Mesodermal cell (in vitro differentiated cells): ENCODE results near the gene SCARB1.

ENCODE experiments used
- H3K27ac ChIP-seq: 2 replicates; pipeline ENCODE4 v1.7.0; 2013; ENCODE audit warnings: mild to moderate bottlenecking, low read depth, low read length, moderate library complexity; ENCODE audit not compliant: severe bottlenecking
- H3K36me3 ChIP-seq: 2 replicates; pipeline ENCODE4 v1.7.1; 2013; ENCODE audit warnings: mild to moderate bottlenecking, low read length, moderate library complexity; ENCODE audit not compliant: control insufficient read depth, insufficient read depth
- H3K4me1 ChIP-seq: one replicate; pipeline ENCODE4 v1.7.1; 2013; ENCODE audit warnings: mild to moderate bottlenecking, low read length; ENCODE audit not compliant: insufficient read depth, control insufficient read depth, poor library complexity, severe bottlenecking
- H3K4me3 ChIP-seq: 2 replicates; pipeline ENCODE4 v1.7.0; 2013; ENCODE audit warnings: low read length, control low read depth, mild to moderate bottlenecking; ENCODE audit not compliant: insufficient read depth, poor library complexity, severe bottlenecking; ENCODE audit errors: extremely low read depth
- H3K9me3 ChIP-seq: 2 replicates; pipeline ENCODE4 v1.7.1; 2013; ENCODE audit warnings: mild to moderate bottlenecking, low read length, moderate library complexity; ENCODE audit not compliant: control insufficient read depth
- WGBS, 2 experiments: methylation state at CpG; one replicate each; pipeline ENCODE4 v1.1.5; 2013; ENCODE audit warnings: missing lambda C conversion rate in 2 of 2; ENCODE audit not compliant: insufficient coverage in 2 of 2; 5-methylcytosine and 5-hydroxymethylcytosine counted together

The SCARB1 gene

DNA sequence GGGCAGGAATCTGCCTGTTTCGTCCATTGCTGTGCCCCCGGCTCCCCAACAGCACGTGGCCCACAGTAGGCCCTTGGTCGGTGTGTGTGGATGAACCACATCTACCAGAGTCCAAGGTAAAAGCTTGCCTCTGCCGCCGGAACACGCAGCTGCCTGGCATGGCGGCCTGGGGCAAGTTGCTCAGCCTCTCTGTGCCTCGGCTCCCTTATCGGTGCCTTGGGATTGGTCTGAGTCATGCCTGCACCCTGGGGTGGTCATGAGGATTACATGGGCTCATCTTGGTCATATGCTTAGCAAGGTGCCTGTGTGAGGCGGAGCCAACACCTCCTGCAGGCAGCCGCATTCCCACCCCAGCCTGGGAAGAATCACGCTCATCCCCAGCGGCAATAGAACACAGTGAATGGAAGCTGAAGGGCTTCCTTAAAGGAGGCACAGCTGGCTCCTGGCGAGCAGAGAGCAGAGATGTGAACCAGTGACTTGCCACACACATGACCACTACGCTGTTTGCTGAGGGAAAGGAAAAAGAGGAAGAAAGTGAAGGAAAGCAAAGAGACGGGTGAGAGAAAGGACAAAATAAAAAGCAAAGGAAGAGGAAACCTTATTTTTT lies 5.5 kb upstream of the SCARB1 start:
- H3K27ac ChIP-seq, result no peak overlapping the region
- no peak overlapping the region for H3K4me3 ChIP-seq
- WGBS, 2 experiments, result 68 to 80% methylated on average over 15 to 16 of the region's 17 CpGs
- peaks cover 16% of the 10 kb centered on the region for H3K4me1 ChIP-seq
- H3K9me3 ChIP-seq, result no peaks in the 10 kb centered on the region
- H3K36me3 ChIP-seq, result no peaks in the 10 kb centered on the region

DNA sequence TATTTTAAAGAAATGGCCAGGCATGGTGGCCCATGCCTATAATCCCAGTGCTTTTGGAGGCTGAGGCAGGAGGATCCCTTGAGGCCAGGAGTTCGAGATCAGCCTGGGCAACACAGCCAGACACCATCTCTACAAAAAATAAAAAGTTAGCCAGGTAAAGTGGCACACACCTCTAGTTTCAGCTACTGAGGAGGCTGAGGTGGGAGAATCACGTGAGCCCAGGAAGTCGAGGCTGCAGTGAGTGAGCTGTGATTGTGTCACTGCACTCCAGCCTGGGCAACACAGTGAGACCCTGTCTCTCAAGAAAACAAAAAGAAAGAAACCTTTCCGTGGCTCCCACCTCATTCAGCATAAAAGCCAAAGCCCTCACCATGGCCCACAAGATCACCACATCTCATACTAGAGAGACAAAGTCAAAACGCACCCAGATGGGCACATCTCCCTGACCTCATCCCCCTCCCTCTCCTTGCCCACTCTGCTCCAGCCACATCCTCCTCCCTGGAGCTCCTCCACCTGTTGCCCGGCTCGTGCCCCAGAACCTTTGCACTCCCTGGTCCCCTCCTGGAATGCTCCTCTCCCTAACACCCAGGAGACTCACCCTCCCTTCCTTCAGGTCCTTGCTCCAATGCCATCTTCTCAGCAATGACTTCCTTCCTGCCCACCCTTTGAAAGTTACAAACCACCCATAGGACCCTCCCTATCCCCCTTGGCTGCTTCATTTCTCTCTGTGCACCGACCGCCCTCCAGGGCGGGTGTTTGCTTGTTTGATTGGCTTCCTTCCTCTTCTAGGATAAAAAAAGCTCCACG lies 4.8 kb upstream of the SCARB1 start:
- peaks cover 16% of the 10 kb centered on the region for H3K4me1 ChIP-seq
- H3K27ac ChIP-seq, result no peak overlapping the region
- WGBS, 2 experiments, result 85 to 90% methylated on average over 8 to 9 of the region's 11 CpGs
- no peaks in the 10 kb centered on the region for H3K9me3 ChIP-seq
- no peak overlapping the region for H3K4me3 ChIP-seq
- no peaks in the 10 kb centered on the region for H3K36me3 ChIP-seq

DNA sequence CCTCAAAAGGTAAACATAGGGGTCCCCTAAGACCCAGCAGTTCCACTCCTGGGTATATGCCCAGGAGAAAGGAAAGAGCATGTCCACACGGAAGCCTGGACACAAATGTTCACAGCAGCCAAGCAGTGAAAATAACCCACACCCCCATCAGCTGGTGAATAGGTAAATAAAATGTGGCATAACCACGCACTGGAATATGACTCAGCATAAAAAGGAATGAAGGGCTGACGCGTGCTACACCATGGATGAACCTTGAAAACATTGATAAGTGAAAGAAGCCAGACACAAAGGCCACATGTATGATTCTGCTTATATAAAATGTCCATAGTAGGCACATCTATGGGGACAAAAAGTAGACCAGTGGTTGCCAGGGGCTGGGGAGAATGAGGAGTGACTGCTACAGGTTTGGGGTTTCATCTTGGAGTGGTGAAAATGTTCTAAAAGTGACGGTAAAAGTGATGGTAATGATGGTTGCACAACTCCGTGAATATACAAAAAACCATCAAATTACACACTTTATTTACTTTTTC lies 3.8 kb upstream of the SCARB1 start:
- no peak overlapping the region for H3K4me3 ChIP-seq
- peaks cover 18% of the 10 kb centered on the region for H3K4me1 ChIP-seq
- no peaks in the 10 kb centered on the region for H3K36me3 ChIP-seq
- no peaks in the 10 kb centered on the region for H3K9me3 ChIP-seq
- no peak overlapping the region for H3K27ac ChIP-seq
- WGBS, 2 experiments, result 70 to 87% methylated on average over 2 to 3 of the region's 6 CpGs

DNA sequence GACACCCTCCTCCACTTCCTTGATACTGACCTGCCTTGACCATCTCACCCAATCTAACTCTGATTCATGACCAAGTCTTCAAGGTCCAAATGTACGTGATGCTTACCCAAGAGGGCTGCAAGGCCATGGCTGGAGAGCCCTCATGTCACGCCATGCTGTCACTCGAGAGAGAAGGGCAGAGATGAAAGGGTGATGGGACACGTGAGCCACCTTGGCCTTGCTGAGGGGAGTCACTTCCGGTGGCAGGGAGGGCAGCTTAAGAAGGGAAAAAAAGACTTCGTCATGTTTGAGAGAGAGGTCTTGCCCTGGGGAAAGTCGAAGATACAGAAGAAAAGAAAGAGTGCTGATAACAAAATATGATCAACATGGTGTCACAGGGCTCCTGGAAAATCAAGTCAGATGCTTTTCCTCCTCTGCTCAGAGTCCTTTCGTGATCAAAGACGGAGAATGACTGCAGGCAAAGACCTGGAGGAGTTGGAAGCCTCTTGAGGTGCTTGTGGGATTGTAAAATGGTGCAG lies 3.3 kb upstream of the SCARB1 start:
- Histone ChIP-seq H3K9me3 (no peaks in the 10 kb centered on the region), H3K4me1 (peaks cover 21% of the 10 kb centered on the region), H3K36me3 (no peaks in the 10 kb centered on the region), H3K27ac (no peak overlapping the region), H3K4me3 (no peak overlapping the region)
- WGBS, 2 experiments, result 91 to 94% methylated on average over 7 of the region's 9 CpGs

DNA sequence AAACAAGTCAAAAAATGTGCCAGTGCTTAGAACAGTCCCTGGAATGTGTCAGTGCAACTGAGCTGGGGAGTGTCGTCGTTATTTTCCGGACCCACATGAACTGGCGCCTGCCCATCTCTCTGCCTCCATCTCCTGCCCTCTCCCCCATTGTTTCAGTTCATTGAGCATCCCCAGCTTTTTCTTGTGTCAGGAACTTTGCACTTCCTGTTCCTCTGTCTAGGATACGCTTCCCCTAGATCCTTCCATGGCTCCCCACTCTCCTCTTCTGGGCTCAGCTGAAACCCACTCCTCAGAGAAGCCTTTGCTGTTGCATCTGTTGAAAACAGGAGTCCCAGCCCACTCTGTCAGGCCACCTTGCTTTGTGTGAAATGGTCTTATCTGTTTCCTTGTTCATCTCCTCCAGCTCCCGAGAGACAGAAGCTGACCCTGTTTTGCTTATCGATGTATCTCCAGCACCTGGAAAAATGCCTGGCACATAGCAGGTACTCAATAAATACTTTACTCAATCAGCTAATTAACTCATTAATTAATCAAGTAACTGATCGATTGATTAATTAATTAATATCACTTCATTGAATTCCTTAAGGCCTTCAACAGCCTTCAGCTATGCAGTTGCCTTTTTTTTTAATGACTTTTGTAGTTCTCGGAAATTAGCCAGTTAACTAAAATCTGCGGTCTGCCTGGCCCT lies 2.7 kb upstream of the SCARB1 start:
- Histone ChIP-seq H3K4me3 (no peak overlapping the region), H3K4me1 (peaks cover 20% of the 10 kb centered on the region), H3K36me3 (peaks cover under 1% of the 10 kb centered on the region), H3K27ac (no peak overlapping the region), H3K9me3 (no peaks in the 10 kb centered on the region)
- 88% methylated on average over 10 of the region's 10 CpGs for WGBS, 2 experiments

DNA sequence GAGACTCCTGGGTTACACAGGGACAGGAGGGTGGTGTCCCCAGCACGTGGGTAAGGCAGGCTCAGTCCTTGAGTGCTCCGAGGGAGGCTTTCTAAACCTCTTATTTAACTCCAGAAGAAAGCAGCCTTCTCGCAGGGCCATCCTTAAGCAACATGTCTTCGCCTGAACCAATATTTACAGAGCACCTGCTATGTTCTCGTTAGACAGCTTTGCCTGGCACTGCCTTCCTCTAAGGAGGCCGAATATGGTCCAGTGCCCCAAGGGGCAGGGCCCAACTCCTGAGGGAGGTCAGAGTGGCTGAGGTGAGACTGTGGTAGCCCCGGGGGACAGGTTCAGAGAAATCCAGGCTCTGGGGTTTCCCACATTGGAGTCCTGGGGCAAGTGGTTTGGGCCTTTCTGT lies 2.1 kb upstream of the SCARB1 start:
- H3K4me1 ChIP-seq, result peaks cover 16% of the 10 kb centered on the region
- H3K36me3 ChIP-seq, result peaks cover 6% of the 10 kb centered on the region
- no peak overlapping the region for H3K4me3 ChIP-seq
- H3K27ac ChIP-seq, result no peak overlapping the region
- WGBS, 2 experiments, result 84 to 94% methylated on average over 4 to 7 of the region's 7 CpGs
- H3K9me3 ChIP-seq, result no peaks in the 10 kb centered on the region

DNA sequence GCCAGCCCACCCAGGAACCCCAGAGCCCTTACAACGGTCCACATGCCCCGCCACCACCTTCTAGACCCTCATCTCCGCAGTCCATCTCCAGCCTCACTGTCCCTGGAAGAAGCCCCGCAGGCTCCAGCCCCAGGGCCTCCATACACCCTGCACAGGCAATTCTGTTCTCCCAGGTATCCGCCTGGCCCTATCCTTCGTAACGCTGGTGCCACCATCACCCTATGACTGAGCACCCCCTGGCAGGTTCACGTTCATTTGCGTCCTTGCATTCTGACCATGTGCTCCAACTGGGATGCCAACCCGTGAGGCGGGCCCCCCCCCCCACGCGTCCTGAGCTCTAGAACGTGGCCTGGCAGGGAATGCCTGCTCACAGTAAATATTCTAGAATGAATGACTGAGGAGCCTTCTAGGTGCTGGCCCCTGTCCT lies 675 bp upstream of the SCARB1 start:
- Histone ChIP-seq H3K27ac (no peak overlapping the region), H3K36me3 (peaks cover 17% of the 10 kb centered on the region), H3K9me3 (no peaks in the 10 kb centered on the region), H3K4me3 (peak overlapping the region; percentile 61), H3K4me1 (peaks cover 15% of the 10 kb centered on the region)
- WGBS, 2 experiments, result 89 to 99% methylated on average over 8 to 10 of the region's 14 CpGs

DNA sequence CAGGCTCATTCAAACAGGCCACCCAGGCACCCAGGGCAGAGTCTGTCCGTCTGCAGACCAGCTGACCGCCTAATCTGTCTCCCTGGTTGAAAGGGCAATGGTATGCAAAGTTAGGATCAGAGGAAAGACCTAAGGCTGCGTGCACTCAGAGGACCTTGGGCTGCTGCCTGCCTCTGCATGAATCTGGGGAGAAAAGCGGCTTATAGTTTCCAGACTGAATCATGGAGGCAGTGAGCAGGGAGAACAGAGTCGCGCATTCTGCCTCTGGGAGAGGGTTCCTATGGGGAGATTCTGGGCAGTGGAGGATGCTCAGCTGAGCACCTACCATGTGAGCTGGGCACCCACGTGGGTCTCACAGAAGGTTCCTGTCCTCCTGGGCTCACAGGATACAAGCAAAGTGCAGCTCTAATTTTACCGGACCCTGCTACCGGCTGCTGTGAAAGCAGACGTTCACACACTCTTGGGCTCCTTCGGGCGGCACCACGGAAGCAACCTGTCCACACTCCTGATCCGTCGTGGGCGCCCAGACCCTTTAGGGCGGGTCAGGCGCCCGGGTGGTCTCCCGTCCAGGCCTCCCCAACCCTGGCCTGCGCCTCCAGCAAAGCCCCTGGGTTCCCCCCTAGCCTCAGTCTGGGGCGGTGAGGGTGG lies 772 bp downstream of the SCARB1 start:
- Histone ChIP-seq H3K4me1 (peaks cover 13% of the 10 kb centered on the region), H3K9me3 (no peaks in the 10 kb centered on the region), H3K4me3 (peak overlapping the region; percentile 61), H3K27ac (no peak overlapping the region), H3K36me3 (peaks cover 17% of the 10 kb centered on the region)
- 17 to 19% methylated on average over 18 to 22 of the region's 22 CpGs for WGBS, 2 experiments

DNA sequence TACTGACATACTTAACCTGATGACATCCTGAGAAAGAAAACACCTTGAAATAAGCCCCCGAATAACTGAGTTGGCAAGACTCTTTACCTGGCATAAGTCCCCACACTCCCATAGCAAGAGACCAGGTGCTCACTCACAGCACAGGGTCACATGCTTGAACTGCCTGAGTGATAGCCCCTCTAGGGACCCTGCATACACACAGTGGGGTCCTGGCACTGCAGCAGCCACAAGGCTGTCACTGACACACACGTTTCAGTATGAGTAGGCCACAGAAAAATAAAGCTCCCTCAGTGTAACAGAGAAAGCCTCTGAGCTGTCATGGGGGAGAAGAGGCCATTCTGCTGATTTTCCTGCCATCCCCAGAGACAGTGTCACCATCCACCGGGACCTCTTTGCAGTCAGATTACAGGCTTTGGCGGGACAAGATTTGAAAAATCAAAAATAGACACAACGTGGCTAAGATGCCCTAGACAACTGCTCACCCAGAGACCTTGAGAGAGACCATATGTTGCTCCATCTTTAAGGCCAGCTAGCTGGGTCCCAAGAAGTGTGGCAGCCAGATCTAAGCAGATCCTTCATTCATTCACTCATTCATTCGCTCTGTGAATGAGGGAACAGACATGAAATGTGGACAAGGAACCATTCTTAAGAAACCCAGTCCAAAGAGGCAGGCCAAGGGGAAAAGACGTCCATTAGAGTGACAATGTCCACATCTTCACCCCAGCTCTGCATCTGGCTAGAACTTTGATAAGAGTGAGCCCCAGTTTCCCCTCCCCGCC lies 1.6 kb downstream of the SCARB1 start:
- H3K4me3 ChIP-seq, result peak overlapping the region; percentile 61
- H3K36me3 ChIP-seq, result peaks cover 17% of the 10 kb centered on the region
- H3K4me1 ChIP-seq, result peaks cover 13% of the 10 kb centered on the region
- WGBS, 2 experiments, result 95 to 98% methylated on average over 5 to 7 of the region's 8 CpGs
- H3K27ac ChIP-seq, result no peak overlapping the region
- H3K9me3 ChIP-seq, result no peaks in the 10 kb centered on the region

DNA sequence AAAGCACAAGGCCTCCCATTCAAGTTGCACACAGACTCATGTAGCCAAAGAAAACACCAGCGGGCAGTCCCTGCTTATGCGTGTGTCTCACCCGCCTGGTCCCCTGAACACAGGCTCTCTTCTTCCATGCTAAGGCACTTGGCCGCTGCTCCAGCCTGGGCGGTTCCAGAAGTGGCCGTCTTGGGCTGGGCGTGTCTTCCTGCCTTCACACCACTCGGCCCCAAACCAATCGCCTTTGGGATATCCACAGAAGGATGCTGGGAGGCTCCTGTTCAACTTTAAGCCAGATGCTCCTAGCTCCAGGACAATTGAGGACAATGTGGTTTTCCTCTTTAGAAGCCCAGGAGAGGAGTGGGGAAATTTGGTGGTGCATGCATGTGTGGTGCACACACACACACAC lies 2.2 kb downstream of the SCARB1 start:
- H3K4me3 ChIP-seq, result no peak overlapping the region
- H3K27ac ChIP-seq, result no peak overlapping the region
- H3K36me3 ChIP-seq, result peaks cover 17% of the 10 kb centered on the region
- no peaks in the 10 kb centered on the region for H3K9me3 ChIP-seq
- 84 to 91% methylated on average over 9 of the region's 9 CpGs for WGBS, 2 experiments
- H3K4me1 ChIP-seq, result peaks cover 13% of the 10 kb centered on the region
